Measurements from ENCODE around the gene TRPM2.
"Not testable (repeated sequence)": the region's sequence is repeated elsewhere in the genome, so short reads cannot be mapped to it uniquely, and the experiment has no call there.

The TRPM2 gene

DNA sequence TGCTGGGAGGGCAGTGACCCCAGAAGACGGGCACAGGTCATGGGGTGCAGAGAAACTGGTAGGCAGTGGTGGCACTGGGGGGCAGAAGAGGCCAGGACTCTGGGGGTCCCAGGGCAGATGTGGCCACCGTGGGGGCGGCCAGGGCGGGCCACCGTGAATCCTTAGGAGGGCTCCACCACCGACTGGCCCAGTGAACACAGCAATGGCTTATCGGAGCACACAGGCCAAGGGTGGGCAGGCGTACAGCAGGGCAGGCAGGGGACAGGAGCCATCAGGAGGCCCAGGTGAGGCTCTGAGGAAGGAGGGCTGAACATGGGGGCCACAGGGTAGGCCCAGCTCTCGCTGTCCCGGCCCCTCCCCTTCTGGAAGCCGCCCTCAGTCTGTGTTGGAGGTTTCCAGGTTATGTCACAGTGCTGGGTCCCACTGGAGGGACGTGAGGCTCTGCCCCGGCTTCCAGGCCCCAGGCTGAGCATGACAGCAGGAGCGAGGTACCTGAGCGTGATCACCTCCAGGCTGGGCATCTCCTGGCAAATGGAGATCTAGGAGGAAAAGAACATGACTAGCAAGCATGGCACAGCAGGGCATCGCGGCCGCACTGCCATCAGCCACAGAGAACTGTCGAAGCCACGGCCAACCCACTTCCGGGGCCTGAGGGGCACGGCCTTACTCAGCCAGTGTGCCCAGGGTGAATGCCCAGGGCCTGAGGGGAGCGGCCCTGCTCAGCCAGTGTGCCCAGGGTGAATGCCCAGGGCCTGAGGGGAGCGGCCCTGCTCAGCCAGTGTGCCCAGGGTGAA, 18.0 kb upstream of the TRPM2 start:
- H3K4me3 ChIP-seq (ENCODE audit: low read depth, low read length) = no peak overlapping the region
- no peak for DNase-seq (ENCODE audit: low read depth)
- TF ChIP-seq, protein P1, sequence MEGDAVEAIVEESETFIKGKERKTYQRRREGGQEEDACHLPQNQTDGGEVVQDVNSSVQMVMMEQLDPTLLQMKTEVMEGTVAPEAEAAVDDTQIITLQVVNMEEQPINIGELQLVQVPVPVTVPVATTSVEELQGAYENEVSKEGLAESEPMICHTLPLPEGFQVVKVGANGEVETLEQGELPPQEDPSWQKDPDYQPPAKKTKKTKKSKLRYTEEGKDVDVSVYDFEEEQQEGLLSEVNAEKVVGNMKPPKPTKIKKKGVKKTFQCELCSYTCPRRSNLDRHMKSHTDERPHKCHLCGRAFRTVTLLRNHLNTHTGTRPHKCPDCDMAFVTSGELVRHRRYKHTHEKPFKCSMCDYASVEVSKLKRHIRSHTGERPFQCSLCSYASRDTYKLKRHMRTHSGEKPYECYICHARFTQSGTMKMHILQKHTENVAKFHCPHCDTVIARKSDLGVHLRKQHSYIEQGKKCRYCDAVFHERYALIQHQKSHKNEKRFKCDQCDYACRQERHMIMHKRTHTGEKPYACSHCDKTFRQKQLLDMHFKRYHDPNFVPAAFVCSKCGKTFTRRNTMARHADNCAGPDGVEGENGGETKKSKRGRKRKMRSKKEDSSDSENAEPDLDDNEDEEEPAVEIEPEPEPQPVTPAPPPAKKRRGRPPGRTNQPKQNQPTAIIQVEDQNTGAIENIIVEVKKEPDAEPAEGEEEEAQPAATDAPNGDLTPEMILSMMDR (IDR thresholded peaks at IDR 0.05; ENCODE audit: insufficient read depth, low read depth, low read length, missing control alignments) = no peak

DNA sequence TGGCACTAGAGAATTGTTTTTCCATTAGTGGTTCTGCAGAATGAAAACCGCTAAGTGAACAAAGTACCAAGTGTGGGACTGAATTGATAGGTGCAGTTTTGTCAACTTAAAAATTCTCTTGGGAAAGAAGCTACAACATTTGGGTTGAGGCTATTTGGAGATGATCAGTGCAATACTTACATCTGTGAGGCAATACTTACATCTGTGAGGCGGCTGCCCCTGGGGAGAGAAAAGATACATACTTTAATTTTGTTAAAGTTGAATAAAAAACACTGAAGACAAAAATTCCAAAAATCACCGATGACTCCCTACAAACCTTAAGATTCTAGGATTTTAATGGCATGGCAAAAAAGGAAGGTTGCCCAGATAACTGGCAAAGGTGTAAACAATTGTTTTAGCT, 16.0 kb upstream of the TRPM2 start:
- TF ChIP-seq, protein P1 (IDR thresholded peaks at IDR 0.05; ENCODE audit: insufficient read depth, low read depth, low read length, missing control alignments) = no peak
- H3K4me3 ChIP-seq (ENCODE audit: low read depth, low read length) = no peak overlapping the region
- DNase-seq (ENCODE audit: low read depth) = no peak

DNA sequence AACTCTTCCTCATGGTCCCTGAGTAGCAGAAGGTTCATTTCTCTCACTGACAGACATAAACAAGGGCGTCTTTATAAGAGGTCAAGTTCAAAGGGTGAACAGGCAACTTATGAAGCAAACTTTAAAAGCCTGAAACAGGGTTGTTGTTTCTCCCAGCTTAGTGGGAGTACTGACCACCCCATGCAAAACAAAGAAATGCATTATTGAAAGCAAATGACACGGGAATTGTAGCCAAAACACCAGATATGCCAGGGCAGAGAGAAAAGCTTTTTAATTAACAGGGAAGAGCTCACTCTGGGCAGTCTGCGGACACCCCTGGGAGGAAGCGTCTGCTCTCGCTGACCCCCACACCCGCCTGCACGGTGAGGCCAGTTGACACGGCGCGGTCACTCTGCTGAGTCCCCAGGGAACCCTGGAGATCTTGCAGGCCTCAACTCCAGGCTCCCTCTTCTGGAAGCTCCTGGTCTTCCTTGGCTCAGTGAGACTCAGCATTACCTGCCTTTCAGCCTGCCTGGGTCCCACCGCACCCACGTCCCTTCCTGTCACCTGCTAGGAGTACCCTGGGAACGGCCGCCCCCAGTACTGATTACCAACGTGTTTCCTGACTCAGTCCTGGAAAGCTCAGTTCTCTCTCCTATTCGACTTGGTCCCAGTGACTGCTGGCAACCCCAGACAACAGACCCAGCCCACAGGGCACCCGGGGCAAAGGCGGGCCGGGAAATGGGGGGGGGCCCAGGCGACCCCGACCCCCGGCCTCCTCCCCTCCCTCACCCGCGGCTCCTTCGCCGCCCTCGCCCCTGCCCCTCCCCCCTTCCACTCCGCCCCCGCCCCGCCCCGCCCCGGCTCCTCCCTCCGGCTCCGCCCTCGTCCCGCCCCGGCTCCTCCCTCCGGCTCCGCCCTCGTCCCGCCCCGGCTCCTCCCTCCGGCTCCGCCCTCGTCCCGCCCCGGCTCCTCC, 15.2 kb upstream of the TRPM2 start:
- H3K4me3 ChIP-seq (ENCODE audit: low read depth, low read length) = peak overlapping the region; percentile 24; the same call in 1 of the 2 replicates
- peak; percentile 49 for DNase-seq (ENCODE audit: low read depth)
- TF ChIP-seq, protein P1 (IDR thresholded peaks at IDR 0.05; ENCODE audit: insufficient read depth, low read depth, low read length, missing control alignments) = no peak

DNA sequence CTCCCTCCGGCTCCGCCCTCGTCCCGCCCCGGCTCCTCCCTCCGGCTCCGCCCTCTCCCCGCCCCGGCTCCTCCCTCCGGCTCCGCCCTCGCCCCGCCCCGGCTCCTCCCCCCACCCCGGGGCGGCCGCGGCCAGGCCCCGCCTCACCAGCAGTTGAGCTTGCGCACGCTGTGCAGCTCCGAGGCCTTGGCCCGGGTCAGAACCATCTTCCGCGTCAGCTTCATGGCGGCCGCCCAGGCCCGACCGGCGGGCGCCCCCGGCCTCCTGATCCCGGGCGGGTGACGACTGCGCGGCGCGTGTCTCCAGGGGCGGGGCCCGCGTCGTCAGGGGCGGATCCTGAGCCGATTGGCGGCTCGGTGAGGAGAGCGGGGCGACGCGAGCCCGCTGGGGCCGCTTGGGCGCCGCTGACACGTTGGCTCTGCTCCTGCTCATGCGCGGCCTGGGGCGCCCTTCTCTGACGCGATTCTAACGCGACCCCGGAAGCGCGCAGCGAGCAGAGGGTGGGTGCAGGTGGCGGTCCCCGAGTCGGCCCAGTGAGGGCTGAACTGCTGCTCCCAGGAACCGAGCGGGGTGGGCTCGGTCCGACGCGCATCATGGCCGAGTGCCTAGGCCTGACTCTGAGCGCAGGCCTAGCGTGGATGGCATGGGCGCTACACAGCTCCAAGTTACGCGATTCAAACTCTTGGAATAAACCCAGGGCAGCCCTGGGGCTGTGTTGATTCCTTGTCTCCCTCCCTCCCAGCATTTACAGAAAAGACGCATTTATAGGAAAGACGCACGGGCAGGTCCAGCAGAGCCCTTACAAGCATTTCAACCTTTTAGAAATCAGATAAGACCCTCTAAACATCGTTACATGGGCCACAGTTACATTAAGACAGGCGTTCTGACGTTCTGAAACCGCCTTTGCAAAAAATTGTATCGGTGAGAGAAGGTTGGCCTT, 14.2 kb upstream of the TRPM2 start, which contains the start of gene CFAP410:
CFAP410 (minus strand) TSS at position 420 of the 940 bp plus-strand sequence; CDS start at position 224, 196 bp downstream.
- peak within 1 kb of the TSS; percentile 90 for H3K4me3 ChIP-seq (ENCODE audit: low read depth, low read length)
- peak; percentile 98 for DNase-seq (ENCODE audit: low read depth)

DNA sequence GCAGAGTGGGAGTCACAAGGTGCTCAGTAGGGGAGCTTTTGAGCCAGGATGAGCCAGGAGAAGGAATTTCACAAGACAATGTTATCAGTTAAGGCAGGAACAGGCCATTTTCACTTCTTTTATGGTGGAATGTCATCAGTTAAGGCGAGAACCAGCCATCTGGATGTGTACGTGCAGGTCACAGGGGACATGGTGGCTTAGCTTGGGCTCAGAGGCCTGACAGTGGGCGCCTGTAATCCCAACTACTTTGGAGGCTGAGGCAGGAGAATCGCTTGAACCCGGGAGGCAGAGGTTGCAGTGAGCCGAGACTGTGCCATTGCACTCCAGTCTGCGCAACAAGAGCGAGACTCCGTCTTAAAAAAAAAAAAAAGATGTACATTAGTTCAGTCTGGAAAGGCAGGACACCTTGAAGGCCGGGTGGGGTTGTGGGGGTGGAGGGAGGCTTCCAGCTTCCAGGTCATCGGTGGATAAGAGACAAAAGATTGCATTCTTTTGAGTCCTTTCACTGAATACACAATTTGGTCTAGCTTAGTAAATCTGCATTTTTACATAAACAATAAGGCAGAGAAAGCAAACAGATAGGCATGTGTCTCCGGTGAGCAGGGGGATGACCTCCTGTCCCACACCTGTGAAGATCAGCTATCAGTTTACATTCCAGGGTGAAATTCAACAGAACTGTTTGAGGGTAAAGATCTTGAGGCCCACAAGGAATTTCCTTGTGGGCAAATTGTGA, 11.5 kb upstream of the TRPM2 start:
- not testable (repeated sequence) for H3K4me3 ChIP-seq (ENCODE audit: low read depth, low read length); DNase-seq (ENCODE audit: low read depth)

More for the DNA sequence above, 14.2 kb upstream of the TRPM2 start, which contains the start of gene CFAP410:
- TF ChIP-seq, protein P1 (IDR thresholded peaks at IDR 0.05; ENCODE audit: insufficient read depth, low read depth, low read length, missing control alignments) = no peak

DNA sequence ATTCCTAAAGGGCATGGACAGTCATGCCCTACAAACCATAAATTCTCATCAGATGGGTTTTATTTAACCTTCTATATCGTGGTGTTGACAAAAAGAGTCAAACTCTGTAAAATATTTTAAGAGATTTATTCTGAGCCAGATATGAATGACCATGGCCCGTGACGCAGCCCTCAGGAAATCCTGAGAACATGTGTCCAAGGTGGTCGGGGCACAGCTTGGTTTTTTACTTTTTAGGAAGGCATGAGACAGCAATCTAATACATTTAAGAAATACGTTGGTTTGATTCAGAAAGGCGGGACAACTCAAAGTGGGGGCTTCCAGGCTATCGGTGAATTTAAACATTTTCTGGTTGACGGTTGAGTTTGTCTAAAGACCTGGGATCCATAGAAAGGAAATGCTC, 10.4 kb upstream of the TRPM2 start:
- DNase-seq (ENCODE audit: low read depth); H3K4me3 ChIP-seq (ENCODE audit: low read depth, low read length): not testable (repeated sequence)

Data from GM12865 (cell line).